PC-9 (cell line): ENCODE measurements around the gene PRM3. TPM values are rescaled to one million over a fixed set of nuclear protein-coding genes. Genes with fewer than 3 reads are reported as not detected.

Experiments
- BruUV-seq: library from RNA; stranded (reverse); fragments of 400-500 nt; replicated peaks from 2 replicates; lab custom pipeline; 2021; lab: Mats Ljungman, UMichigan
- CTCF ChIA-PET: fragments of 300-600 bp; sonication (Branson Sonifier 250); formaldehyde crosslinking; loops from one replicate; lab custom pipeline; 2022; ENCODE audit warnings: antibody characterized with exemption; lab: Charles Lee
- POLR2A ChIA-PET: fragments of 300-600 bp; sonication (Branson Sonifier 250); formaldehyde crosslinking; loops from one replicate; lab custom pipeline; 2022; ENCODE audit warnings: antibody characterized with exemption; ENCODE audit not compliant: unreplicated experiment; lab: Charles Lee
- DNase-seq, 2 experiments: peaks; one replicate each; pipeline versions ENCODE4 v3.0.0 to v3.0.0-alpha.2; 2015 to 2022; ENCODE audit warnings: mixed read lengths in 1 of 2
- H2AFZ ChIP-seq: fragments of 200-600 bp; sonication (generic); 2 replicates; pipeline ENCODE4 v1.8.1; 2017; ENCODE audit warnings: antibody characterized with exemption
- H3F3A ChIP-seq: fragments of 200-600 bp; sonication (generic); 2 replicates; pipeline ENCODE4 v1.8.1; 2017; ENCODE audit warnings: antibody characterized with exemption, mild to moderate bottlenecking, low read depth; ENCODE audit not compliant: insufficient read depth
- H3K27ac ChIP-seq: fragments of 200-600 bp; sonication (generic); 2 replicates; pipeline ENCODE4 v1.6.1; 2016; ENCODE audit warnings: mixed run types
- H3K27me3 ChIP-seq: fragments of 200-600 bp; sonication (generic); 2 replicates; pipeline ENCODE4 v1.6.1; 2016; ENCODE audit warnings: low read depth, mixed run types; ENCODE audit not compliant: insufficient read depth
- H3K36me3 ChIP-seq: fragments of 200-600 bp; sonication (generic); 2 replicates; pipeline ENCODE4 v1.6.1; 2016; ENCODE audit warnings: low read depth, mixed run types
- H3K4me1 ChIP-seq: fragments of 200-600 bp; sonication (generic); replicated peaks from 2 replicates; pipeline ENCODE4 v1.6.1; 2016; ENCODE audit warnings: mixed run types; ENCODE audit not compliant: insufficient read depth
- H3K4me2 ChIP-seq: fragments of 200-600 bp; sonication (generic); 2 replicates; pipeline ENCODE4 v1.6.1; 2017; ENCODE audit warnings: mixed run types
- H3K4me3 ChIP-seq: fragments of 200-600 bp; sonication (generic); 2 replicates; pipeline ENCODE4 v1.6.1; 2016; ENCODE audit warnings: mixed run types
- H3K79me2 ChIP-seq: fragments of 200-600 bp; sonication (generic); 2 replicates; pipeline ENCODE4 v1.6.1; 2017; ENCODE audit warnings: low read depth, mixed run types
- H3K9me2 ChIP-seq: fragments of 200-600 bp; sonication (generic); 2 replicates; pipeline ENCODE4 v1.8.1; 2017; ENCODE audit warnings: mild to moderate bottlenecking; ENCODE audit not compliant: insufficient read depth
- H3K9me3 ChIP-seq: fragments of 200-600 bp; sonication (generic); 2 replicates; pipeline ENCODE4 v1.8.1; 2016; ENCODE audit warnings: low read depth; ENCODE audit not compliant: insufficient read depth
- H4K20me1 ChIP-seq: fragments of 200-600 bp; sonication (generic); 2 replicates; pipeline ENCODE4 v1.8.1; 2017; ENCODE audit not compliant: insufficient read depth
- CTCF ChIP-seq: fragments of 200-600 bp; sonication (generic); conservative IDR thresholded peaks from 2 replicates; pipeline ENCODE4 v1.6.1; 2017; ENCODE audit warnings: mixed run types, antibody characterized with exemption, mild to moderate bottlenecking, moderate library complexity
- EZH2 ChIP-seq: fragments of 200-600 bp; sonication (generic); IDR thresholded peaks from 2 replicates; pipeline ENCODE4 v1.8.0; 2017; ENCODE audit warnings: antibody characterized with exemption, low read depth
- intact Hi-C: fragments of 100-400 bp; cut with micrococcal nuclease; formaldehyde crosslinking; loops from one replicate; pipeline ENCODE4 v1.10.0; 2022; ENCODE audit not compliant: unreplicated experiment
- total RNA-seq: library from RNA; stranded (reverse); gene quantifications from 2 replicates; pipeline ENCODE4 v1.2.3, GENCODE V29; 2021

Gene PRM3
- total RNA-seq, 1 experiment from 2014 or later, result not detected

DNA sequence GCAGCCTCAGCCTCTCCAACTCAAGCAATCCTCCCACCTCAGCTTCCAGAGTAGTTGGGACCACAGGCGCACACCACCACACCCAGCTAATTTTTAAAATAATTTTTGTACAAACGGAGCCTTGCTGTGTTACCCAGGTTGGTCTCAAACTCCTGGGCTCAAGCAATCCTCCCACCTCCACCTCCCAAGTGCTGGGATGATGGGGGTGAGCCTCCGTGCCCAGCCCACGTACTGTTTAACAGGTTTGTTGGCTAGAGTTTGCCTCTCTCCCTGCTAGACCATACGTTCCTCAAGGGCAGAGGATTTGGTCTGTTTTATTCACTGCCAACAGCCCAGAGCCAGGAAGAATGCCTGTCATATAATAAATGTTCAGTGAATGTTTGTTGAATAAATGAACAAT is 44.0 kb downstream of the PRM3 start:
- Histone ChIP-seq H3K79me2 (no peaks in the 10 kb centered on the region), H3K36me3 (no peaks in the 10 kb centered on the region), H3K9me2 (no peaks in the 10 kb centered on the region), H3F3A (peaks cover 7% of the 10 kb centered on the region; the same call in 1 of the 2 replicates), H3K4me1 (no peaks in the 10 kb centered on the region), H3K27ac (no peak overlapping the region), H3K9me3 (no peaks in the 10 kb centered on the region), H4K20me1 (no peaks in the 10 kb centered on the region), H3K4me3 (no peak overlapping the region), H3K27me3 (no peaks in the 10 kb centered on the region), H3K4me2 (no peak overlapping the region), H2AFZ (no peak overlapping the region)
- BruUV-seq, result no TSS peak
- ChIA-PET POLR2A (interaction anchor here (0.7 kb wide), 1 partner anchor 95 kb away, joined by 7 read pairs; no protein-coding TSS in a partner anchor), CTCF (interaction anchor here (0.6 kb wide), 1 partner anchor 31 kb away, joined by 3 read pairs; no protein-coding TSS in a partner anchor)
- intact Hi-C loops, result no loop called here
- no peak for DNase-seq
- no peak for TF ChIP-seq CTCF
- TF ChIP-seq EZH2, result no peak

DNA sequence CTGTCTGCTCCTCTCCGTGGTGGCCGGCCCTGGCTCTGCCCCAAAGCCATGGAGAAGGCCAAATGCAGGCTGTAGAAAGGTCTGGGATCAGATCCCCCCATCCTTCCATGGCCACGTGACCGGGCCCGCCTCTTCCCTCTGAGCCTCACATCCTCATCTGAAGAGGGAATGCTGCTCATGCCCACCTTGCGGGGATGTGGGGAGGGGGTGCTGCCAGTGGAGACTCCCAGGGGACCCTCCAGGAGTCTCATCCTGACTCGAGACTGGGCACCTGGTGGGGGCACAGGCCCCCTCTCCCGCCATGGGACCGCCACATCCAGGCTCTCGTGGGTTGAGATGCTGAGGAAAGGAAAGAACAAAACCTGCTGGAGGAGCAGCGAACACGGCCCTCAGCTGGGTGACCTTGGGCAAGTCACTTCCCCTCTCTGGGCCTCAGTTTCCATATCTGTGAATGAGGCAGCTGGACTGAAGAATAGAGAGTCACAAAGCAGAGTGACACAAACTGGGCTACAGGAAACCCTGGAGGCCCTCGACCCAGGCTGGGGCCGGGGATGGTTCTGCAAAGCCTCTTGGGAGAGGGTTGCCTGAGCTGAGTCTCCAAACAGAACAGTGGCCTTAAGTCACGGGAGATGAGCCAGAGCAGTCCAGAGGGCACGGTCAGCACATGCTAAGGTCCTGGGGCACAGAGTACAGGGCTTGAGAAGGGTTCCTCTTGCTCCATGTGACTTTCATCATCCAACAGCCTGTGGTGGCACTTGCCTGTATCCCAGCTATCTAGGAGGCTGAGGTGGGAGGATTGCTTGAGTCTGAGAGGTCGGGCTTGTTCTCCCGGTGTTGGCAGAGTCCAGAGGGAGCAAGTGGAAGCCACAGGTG is 47.5 kb downstream of the PRM3 start:
- Histone ChIP-seq H3K9me2 (no peaks in the 10 kb centered on the region), H3K9me3 (no peaks in the 10 kb centered on the region), H3K4me1 (no peaks in the 10 kb centered on the region), H3K4me3 (no peak overlapping the region), H3K27ac (no peak overlapping the region), H3K27me3 (no peaks in the 10 kb centered on the region), H2AFZ (no peak overlapping the region), H3K36me3 (no peaks in the 10 kb centered on the region), H3K4me2 (no peak overlapping the region), H3F3A (peaks cover 7% of the 10 kb centered on the region; the same call in 1 of the 2 replicates), H3K79me2 (no peaks in the 10 kb centered on the region), H4K20me1 (no peaks in the 10 kb centered on the region)
- no TSS peak for BruUV-seq
- TF ChIP-seq EZH2, result no peak
- TF ChIP-seq CTCF, result no peak
- DNase-seq, result no peak
- ChIA-PET POLR2A (no interaction called here), CTCF (no interaction called here)
- intact Hi-C loops, result no loop called here

DNA sequence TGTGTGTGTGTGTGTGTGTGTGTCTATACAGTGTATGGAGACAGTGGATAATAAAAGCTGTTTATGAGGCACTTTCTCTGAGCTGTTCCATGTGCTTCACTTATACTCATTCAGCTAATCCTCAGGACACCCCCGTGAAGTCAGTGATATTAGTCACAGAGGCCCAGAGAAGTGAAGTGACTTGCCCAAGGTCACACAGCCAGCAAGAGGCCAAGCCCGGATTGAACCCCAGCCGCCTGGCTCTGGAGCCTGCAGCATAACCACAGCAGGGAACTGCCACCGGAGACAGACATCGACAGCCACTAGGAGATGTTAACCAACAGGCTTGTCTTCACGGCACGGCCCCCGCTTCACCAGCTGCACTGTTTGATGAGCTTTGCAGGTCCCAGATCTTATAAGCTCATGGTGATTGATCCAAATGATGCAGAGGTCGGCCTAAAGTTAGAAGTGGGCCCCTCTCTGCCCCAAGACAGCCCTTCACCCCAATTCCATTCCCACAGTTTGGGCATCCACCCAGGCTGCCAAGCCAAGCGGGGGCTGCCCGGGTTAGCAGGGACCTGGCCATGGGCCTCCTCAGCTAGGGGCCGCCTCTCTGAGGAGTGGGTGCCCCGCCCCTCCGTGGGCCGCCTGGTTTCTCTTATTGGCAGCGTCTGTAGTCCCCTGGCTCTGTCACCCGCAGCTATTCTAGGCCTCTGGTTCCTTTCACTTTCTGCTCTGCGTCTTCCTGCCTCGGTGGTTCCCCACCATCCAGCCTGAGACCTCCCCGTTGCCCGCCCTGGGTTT is 48.3 kb downstream of the PRM3 start:
- Histone ChIP-seq H2AFZ (no peak overlapping the region), H3K4me3 (no peak overlapping the region), H3K79me2 (no peaks in the 10 kb centered on the region), H3K27ac (no peak overlapping the region), H4K20me1 (no peaks in the 10 kb centered on the region), H3F3A (peaks cover 5% of the 10 kb centered on the region; the same call in 1 of the 2 replicates), H3K4me1 (no peaks in the 10 kb centered on the region), H3K9me2 (no peaks in the 10 kb centered on the region), H3K9me3 (no peaks in the 10 kb centered on the region), H3K36me3 (no peaks in the 10 kb centered on the region), H3K27me3 (no peaks in the 10 kb centered on the region), H3K4me2 (no peak overlapping the region)
- no peak for TF ChIP-seq CTCF
- TF ChIP-seq EZH2, result no peak
- no TSS peak for BruUV-seq
- intact Hi-C loops, result no loop called here
- CTCF ChIA-PET, result no interaction called here
- POLR2A ChIA-PET, result no interaction called here
- no peak for DNase-seq
